SK-N-MC (cell line): ENCODE measurements around the gene IMPA2.

Experiments
- EZH2 ChIP-seq: fragments of 200-600 bp; sonication (generic); IDR thresholded peaks from one replicate; pipeline ENCODE4 v1.6.1; 2017; ENCODE audit warnings: antibody characterized with exemption
- POLR2AphosphoS5 ChIP-seq: IDR thresholded peaks from 2 replicates; pipeline ENCODE4 v1.6.1; 2012; ENCODE audit warnings: mild to moderate bottlenecking, low read depth, low read length, borderline replicate concordance

DNA sequence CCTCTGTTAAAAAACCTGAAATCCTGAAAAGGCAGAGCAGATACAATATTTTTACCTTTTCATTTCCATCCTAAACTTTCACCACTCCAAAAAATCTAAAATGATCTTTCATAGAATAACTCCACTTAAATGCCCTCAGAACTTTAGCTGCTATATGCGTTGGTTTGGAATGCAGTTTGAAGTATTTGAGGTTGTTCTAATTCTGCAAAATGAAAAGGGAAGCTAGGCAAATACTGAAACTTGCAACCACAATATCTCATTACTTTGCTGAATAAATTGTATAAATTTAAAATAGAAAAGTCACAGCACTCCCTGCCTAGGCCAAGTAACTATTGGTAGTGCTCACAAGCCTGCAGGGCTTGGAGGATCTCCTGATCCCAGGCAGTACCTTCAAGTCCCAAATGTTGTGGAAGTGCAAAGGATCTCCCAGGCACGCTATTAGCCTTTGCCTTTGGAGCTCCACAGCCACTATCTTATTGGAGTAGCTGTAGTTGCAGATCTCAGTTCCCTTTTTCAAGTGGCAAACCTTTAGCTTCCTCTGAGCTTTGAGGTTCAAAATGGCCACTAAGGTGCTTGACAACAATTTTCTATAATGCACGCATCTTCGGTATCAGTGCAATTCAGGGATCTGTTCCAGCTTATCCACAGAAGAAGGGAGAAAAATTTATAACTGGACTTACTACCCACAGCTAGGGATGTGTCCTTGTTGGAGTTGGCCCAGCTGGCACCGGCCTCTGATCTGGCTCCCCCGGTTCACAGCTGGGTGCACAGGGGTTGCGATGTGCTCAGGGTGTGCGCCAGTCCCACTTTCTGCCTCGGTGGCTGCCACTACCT, 68.9 kb downstream of the IMPA2 start:
- TF ChIP-seq EZH2 = no peak
- TF ChIP-seq POLR2AphosphoS5 = no peak
